NCI-H2196 (cell line): ENCODE results near the gene PLA2G2E.

Source experiments
- DNase-seq: peaks from one replicate; lab custom pipeline; 2025; ENCODE audit not compliant: unreplicated experiment; lab: John Stamatoyannopoulos, UW

The PLA2G2E gene, protein sequence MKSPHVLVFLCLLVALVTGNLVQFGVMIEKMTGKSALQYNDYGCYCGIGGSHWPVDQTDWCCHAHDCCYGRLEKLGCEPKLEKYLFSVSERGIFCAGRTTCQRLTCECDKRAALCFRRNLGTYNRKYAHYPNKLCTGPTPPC

DNA sequence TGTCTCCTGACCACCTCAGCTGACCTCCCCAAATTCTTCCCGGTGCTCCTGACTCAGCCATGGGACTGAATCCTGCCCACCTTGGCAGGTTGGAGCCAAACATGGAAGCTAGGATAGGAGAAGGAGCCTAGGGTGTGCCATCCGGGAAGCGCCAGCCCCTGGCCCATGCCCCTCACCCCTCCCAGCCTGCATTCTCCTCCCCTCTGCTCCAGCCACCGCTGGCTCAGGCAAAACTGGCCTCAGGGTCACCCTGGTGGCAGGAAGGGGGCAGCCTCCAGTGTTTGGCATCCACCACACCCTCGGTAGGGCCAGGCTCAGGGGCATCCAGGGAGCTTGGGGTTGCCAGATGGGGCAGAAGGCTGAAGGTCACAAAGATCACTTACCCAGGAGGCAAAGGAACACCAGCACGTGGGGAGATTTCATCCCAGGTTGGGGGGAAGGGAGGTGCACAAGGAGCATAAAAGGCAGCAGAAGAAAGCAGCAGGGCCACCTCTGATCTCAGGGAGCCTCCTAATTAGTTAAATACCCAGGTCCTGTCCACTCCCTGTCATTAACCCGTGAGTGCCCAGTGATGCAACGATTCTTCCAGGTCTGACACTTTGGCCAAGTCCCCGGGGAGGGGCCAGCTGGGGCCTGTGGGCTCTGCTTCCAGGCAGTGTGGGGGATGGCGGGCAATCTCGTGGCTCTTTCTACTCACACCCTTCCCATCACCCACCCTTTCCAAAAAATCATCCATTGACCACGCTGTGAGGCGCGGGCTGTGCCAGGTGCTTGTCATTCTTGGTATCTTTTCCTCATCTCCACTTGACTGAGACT, at the start of gene PLA2G2E:
Gene PLA2G2E (minus strand): TSS at position 481 of the 816 bp plus-strand sequence. CDS start 58 bp downstream, at position 423.
- DNase-seq, result no peak

DNA sequence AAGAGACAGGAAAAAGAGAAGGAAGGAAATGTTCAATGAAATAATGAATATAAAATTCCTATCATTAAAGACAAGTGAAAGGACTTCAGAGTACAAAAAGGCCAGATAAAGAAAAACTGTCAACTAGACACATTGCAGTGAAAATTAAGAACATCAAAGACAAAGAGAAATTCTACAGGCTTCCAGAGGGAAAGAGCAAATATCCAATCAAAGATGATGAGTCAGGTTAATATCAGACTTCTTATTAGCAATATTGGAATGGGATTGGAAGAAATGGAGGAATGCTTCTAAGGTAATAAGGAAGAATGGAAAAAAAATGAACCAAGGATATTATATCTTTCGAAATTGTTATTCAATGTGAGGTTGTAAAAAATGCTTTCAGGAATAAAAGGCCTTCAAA, 48.2 kb upstream of the PLA2G2E start:
- no peak for DNase-seq

DNA sequence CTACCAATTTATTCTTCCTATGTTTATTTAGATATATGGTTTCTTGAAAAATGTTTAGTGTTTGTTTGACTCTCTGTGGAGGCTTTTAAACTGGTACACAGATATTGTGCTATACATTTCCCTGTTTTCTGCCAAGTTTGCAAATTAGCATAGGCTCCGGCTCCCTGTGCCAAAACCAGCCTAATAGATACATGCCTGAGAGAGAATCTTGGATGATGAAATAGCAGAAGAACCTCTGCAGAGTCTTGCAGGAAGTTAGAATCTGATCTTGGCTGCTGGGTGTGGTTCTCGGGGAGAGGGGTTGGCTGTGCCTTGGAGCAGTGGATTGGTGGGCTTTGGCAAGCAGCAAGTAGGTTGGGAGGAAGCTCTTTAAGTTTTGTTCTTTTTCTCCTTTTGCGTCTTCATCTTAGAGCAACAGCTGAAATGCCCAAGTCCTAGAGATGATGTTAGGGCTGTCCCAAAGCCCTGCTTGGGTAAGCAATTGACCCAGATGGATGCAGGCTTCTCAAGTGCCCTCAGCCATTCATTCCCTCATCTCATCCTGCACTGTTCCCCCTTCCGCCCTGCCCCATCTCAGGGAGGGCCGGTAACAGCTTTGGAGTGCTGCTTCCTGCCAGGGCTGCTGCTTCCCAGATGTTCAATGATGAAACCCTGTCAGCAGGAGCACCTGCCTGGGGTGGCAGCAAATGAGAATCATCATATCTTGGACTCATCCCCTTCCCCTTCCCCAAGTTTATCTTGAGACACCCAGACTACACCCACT, 46.7 kb upstream of the PLA2G2E start:
- DNase-seq, result no peak

DNA sequence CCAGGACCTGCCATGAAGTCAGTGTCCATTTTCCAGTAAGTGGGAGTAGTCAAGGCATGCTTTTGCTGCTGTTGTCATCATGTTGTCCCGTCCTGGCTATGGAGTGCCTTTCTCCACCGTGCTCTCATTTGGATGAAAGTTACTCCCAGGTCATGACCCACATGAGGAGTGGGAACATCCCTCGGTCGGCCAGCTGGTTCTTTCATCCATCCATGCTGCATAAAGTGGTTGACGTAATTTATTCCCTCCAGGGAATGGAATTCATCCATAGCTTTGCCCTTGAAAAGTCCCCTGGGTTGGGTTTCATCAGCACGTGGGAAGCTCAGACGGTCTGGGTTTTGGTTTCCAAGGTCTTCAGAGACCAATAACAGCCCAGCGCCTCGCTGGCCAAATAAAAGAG, 44.4 kb upstream of the PLA2G2E start:
- DNase-seq, result no peak

DNA sequence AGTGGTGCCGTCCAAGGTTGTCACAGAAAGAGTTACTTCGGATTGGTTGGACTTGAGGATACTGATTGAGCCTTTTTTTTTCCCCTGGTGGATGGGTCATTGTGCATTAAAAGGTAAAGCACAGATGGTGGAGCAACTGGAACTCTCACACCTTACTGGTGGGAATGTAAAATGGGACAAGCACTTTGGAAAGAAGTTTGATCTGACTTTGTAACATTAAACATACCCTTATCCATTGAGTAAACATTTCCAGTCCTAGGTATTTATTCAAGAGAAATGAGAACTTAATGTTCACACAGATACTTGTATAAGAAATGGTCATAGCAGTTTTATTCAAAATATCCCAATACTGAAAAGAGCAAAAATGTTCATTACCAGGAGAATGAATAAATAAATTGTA, 41.1 kb upstream of the PLA2G2E start:
- no peak for DNase-seq

DNA sequence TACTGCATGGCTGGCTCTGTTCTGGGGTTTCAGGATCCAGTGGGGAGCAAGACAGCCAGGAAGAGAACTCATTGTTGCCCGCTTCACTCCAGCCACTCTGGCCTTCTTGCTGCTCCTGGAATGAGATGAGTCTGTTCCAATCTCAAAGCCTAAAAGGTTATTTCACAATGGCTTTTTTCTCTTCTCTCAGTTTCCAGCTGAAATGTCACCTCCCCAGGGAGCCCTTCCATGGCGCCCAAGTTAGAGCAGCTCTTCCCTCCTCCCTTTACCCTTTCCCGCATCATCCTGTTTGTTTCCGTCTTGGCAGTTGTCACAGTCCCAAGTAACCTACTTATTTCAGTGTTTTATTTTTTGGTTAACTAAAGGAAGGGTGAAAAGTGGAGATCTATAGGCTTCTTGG, 40.2 kb upstream of the PLA2G2E start:
- no peak for DNase-seq

DNA sequence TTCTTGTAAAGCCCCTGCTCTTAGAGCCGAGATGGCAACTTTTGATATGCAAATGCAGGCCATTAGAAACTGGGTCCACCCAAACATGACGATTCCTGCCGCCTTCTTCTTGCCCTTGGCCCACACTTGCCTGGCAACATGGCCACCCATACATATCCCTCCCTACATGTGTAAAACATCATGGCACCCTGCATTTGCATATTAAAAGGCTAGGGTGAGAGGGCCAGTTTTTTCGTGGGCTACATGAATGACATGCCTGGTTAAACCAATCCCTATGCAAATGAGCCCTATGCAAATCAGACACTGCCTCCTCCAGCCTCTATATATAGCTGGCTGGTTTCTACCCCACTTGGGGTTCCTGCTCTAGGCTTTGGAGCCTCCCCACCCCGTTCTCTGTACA, 37.2 kb upstream of the PLA2G2E start:
- no peak for DNase-seq

DNA sequence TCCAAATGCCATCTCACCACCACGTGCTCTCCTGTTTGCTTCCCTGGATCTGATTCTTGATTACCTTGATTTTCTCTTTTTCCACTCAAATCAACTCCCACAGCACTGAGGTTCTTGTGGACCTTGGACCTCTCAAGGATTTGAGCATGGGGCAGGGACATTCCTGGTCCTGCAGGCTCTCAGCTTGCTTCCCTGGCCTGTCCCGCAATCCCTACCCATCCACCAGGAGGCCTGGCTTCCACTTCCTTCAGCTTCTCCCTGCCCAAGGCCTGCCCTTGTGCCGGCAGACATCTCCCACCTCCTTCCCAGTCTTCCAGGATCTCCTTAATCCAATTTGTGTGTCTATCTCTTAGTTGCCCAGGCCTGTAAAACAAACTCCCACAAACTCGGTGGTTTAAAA, 34.4 kb upstream of the PLA2G2E start:
- no peak for DNase-seq

DNA sequence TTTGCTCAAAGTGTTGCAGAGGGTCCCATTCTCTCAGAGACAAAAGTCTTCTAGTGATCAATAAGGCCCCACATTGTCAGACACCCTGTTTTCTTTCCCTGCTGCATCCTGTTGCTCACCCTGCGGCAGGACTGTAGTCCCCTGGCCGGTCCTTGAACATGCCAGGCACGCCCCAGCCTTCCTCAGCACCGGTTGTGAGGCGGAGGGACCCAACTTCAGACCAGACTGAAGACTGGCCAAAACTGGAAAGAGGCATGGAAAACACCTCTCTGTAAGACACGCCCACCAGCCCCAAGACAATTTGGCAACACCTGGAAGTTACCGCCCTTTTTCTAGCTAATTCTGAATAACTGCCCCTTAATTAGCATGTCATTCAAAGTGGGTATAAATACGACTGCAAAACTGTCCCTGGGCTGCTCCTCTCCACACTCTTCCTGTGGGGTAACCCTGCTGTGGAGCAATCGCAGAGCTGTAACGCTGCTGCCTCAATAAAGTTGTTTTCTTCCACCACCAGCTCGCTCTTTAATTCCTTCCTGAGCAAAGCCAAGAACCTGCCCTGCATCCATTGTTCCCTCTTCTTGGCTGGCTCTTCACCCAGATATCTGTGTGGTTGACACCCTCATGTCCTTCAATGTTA, 32.2 kb upstream of the PLA2G2E start:
- DNase-seq, result no peak

DNA sequence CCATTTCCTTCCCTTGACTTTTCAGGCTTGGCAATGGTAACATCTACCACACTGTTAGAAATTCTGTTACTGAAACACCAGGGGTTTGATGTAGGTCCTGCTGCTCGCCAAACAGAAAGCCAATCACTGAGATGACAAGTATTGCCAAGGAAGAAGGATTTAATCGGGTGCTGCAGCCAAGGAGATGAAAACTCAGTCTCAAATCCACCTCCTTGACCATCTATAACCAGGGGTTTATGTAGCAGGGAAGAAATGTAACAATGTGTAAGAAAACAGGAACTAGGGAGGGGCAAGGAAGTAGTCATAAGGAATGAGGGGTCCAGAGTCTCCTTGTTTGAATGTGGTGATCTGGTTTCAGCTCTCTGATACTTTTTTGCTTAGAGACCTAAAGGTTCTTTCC, 30.6 kb upstream of the PLA2G2E start:
- no peak for DNase-seq

DNA sequence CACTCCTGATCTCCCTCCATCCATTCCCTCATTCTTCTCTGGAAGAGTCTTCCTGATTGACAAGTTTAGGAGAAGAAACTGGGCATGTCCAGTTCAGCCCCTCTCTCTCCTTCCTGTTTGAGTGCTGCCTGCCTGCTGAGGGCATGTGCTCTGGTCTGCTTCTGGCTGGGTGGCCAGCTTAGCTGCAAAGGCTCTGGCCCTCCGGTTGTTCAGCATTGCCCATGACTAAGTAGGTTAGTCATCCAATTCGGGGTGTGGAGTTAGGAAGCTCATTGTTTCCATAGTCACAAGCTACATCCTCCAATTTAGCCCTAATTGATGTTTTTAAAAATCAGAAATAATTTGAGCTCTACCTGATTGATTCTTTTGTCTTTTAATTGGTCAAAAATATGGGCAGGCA, 25.6 kb upstream of the PLA2G2E start:
- no peak for DNase-seq

DNA sequence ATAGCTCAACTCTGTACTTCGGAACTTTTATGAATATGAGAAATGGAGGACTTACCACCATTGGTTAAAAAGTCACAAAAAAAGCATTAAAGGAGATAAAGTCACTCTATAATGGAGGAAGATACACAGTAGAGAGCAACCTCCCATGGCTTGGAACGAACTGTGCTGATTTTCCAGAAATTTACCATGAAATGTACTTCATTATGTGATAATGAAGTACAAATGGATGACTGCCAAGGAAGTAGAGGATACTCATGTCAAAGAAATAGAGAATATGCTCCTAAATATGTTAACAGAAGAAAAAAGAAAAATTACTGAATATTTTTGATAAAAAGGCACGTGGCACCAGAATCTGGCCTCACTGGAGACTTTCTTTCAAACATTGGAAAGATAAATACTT, 23.6 kb upstream of the PLA2G2E start:
- no peak for DNase-seq

DNA sequence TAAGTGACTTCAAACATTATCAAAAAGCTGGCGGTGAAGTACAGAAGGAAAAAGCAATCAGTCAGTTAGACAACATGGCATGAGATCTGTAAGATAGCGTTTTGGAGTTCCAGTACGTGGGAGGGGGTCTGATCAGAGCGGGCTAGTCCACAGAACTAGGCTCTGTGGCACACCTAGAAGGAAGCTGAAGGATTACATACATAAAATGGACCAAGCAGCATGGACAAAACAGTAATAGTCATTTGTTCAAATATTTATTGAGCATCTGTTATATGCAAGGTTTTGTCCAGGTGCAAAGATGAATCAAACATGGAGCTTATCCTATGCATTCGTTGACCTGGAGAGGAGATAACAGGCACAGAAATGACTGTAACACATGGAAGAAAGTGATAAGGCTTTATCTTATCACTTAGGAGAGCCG, 22.9 kb upstream of the PLA2G2E start:
- no peak for DNase-seq

DNA sequence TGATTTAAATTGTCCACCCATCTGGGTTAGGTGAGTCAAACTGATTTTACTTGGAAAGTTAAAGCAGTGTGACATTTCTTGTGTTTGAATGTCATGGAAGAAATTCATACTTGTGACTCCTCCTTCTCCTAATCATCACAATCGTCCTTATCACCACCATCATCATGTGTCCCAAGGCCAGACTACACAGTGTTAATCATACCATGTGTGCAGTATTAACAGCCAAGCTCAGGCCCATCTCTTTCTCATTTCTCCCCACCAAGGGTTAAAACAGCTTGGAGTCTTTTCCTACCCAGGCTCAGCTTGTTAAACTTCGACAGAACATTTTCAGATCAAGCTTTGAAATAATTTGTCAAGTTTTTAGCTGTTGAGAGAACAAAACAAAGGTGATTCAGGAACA, 22.5 kb upstream of the PLA2G2E start:
- DNase-seq, result no peak

DNA sequence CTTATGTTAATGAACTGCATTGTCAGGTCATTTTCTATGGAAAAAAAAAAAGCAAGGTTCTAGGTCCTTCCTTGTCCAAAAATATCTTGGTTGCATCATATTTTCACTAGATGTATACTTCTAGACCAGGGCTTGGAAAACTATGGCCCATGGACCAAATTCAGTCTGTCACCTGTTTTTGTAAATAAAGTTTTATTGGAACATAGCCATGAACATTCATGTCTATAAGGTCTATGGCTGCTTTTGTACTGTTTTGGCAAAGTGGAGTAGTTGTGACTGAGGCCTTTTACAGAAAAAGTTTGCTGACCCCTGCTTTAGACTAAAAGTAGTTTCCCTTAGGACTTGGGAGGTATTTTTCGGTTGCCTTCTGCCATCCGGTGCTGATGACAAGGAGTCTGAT, 19.2 kb upstream of the PLA2G2E start:
- no peak for DNase-seq

DNA sequence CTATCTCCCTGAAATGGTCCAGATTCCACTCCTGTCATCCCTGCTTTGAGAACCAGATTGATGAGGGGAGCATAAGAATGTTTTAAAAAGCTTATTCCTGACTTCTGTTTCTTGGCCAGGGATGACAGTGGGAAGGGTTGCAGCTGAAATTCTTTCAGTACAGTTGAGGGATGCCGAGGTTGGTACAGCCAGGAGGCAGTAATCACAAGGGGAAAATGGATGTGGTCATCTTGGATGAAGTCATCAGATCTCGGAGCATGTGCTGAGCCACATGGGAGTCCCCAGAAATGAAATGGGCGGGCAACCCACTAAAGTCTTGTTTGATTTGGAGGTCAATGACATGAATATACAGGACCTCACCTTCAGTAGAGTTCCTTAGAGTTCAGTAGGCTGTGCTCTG, 18.7 kb upstream of the PLA2G2E start:
- DNase-seq, result no peak

DNA sequence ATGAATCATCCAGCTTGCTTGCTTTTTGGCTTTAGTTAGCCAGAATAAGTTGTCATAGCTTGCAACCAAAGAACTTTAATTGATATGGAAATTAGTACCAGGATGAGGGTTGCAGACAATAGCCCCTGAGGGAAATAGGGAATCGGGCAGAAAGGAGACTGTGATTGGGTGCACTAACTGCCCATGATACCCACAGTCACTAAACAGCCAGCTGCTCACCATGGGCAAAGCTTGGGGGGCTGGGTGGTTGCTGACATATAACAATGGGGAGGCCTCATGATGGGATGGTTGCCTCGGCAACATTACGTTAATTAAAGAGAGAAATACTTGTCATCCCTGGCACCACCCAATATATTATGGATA, 17.8 kb upstream of the PLA2G2E start:
- no peak for DNase-seq

DNA sequence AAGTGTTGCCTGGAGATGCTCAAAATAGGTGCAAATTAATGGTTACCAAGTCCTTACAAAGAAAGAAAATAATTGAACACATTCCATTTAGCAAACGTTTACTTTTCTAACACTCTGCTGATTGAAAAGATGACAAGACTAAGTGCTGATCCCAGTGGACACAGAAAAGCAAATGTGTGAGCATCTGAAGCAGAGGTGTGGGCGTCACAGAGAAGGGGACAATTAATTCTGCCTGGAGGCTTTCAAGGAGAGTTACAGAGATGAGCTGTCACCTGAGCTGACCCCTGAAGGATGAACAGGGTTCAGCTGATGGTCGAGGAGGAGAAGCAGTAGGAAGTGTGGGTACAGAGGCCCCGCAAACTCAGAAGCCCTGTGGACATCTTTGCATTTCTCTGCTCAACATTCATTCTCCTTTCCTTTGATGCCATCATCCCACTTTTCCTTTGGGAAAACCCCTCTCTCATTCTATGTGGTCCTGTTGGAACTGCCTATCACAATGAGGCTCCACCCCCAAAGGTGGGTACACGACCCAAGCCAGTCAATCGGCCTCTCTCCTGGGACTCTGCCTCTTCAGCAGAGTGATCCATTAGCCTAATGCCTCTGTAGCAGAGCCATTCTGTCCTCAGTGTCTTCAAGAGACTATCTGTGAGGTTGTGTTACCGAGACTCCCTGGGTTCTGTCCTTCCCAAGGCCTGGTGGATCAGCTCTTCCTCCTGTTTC, 17.2 kb upstream of the PLA2G2E start:
- DNase-seq, result no peak

DNA sequence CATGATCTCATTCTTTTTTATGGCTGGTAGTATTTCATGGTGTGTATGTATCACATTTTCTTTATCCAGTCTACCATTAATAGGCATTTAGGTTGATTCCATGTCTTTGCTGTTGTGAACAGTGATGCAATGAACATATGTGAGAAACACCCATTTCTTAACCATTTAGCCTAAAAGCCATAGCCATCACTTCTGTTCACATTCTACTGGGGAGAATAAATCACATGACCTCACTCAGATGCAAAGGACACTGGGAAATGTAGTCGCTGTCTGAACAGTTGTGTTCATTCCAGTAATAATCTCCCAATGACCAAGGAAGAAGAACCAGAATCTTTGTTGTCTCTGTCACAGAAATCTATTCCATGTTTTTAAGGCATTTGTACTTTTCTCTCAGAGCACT, 15.1 kb upstream of the PLA2G2E start:
- no peak for DNase-seq

DNA sequence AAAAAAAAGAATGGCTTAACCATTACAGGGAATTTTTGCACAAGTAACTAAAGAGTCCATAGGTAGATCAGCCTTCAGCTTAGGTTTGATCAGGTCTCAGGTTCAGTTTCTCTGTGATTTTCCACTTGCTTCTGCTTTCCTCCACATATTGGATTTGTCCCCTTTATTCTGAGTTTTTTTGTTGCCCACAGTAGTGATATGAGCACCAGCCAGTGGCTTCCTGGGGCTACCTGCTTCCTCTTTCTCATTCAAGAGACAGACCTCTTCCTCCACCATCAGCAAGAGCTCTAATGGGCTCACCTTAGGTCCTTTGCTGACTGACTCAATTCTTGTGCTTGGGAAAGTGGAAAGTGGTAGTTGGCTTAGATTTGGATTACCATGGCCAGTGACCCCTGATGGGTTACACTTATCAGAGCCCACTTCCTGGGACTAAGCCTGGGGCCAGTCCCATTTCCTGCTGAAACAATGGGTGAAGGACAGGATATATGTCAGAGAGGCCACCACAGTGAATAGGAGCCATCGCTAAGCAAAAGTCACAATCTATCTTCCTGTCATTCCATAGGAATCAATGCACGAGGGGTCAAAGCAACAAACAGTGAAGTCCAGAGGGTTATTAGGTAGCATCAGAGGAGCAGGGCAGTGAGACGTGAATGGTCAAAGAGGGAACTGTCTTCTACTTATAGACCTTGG, 12.8 kb upstream of the PLA2G2E start:
- no peak for DNase-seq

DNA sequence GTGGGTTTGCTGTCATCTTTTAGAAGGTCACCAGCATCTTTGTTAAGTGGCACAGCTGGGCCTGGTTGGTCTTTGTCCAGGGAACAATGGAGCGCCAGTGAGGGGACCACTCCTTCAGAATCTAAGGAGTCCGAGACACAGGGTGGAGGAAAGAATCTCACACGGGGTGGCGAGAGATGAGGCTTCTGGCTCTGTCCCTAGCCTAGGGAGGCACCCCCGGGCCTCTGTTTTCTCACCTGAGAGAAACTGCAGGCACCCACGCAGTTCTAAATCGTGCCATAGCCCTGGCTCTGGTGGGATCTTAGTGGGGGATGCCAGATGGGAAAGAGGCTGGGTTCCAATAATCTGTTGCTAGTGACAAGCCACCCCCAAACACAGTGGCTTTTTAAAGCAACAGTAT, 10.9 kb upstream of the PLA2G2E start:
- DNase-seq, result no peak
